Transverse colon (tissue), 4 donors: ENCODE results near the gene ANAPC4. TPM values are rescaled to one million over a fixed set of nuclear protein-coding genes. Genes with fewer than 3 reads are reported as not detected.

Source experiments
- DNase-seq: peaks from one replicate; pipeline ENCODE4 v3.0.0-alpha.2; 2019
- H3K27ac ChIP-seq, 4 donors: fragments of 200-600 bp; sonication (generic); 2 replicates each; pipeline ENCODE4 v1.5.1; 2016 to 2018; ENCODE audit warnings: inconsistent platforms in 4 of 4
- H3K27me3 ChIP-seq: fragments of 200-600 bp; sonication (generic); 2 replicates; pipeline ENCODE4 v1.5.1; 2017; ENCODE audit warnings: inconsistent platforms
- H3K36me3 ChIP-seq, 4 donors: fragments of 200-600 bp; sonication (generic); 2 replicates each; pipeline ENCODE4 v1.5.1; 2017 to 2019; ENCODE audit warnings: inconsistent platforms in 4 of 4
- H3K4me1 ChIP-seq, 4 donors: fragments of 200-600 bp; sonication (generic); 2 replicates each; pipeline ENCODE4 v1.5.1; 2017 to 2020; ENCODE audit warnings: inconsistent platforms in 4 of 4
- H3K4me3 ChIP-seq, 4 donors: fragments of 200-600 bp; sonication (generic); 1 replicate in 1 of 4; 2 replicates in 3 of 4; pipeline versions ENCODE4 v1.5.1 to v1.6.1; 2017 to 2019; ENCODE audit warnings: inconsistent platforms in 4 of 4
- H3K9me3 ChIP-seq, 2 donors: fragments of 200-600 bp; sonication (generic); 2 replicates each; pipeline ENCODE4 v1.5.1; 2017 to 2019; ENCODE audit warnings: inconsistent platforms in 2 of 2
- CTCF ChIP-seq, 5 experiments: fragments of 200-600 bp in 3 of 5; fragments of 450-650 bp in 2 of 5; sonication (generic) in 3 of 5; IDR thresholded peaks; 1 replicate in 2 of 5; 2 replicates in 3 of 5; pipeline ENCODE4 v1.5.1; 2016 to 2017; ENCODE audit warnings: antibody characterized with exemption in 5 of 5, inconsistent platforms in 3 of 5, mild to moderate bottlenecking in 2 of 5, moderate library complexity in 1 of 5
- EP300 ChIP-seq: sonication (generic); formaldehyde crosslinking; IDR thresholded peaks from one replicate; pipeline ENCODE4 v1.6.1; 2017; ENCODE audit warnings: antibody characterized with exemption, low read depth
- POLR2A ChIP-seq: fragments of 450-650 bp; IDR thresholded peaks from one replicate; pipeline ENCODE4 v1.6.1; 2016; ENCODE audit warnings: antibody characterized with exemption, mild to moderate bottlenecking, moderate library complexity
- POLR2AphosphoS5 ChIP-seq, 3 donors: sonication (generic); formaldehyde crosslinking; IDR thresholded peaks; one replicate each; pipeline ENCODE4 v1.6.1; 2016; ENCODE audit warnings: antibody characterized with exemption in 3 of 3
- WGBS, 2 donors: methylation state at CpG; one replicate each; pipeline ENCODE4 v1.1.5; 2018; ENCODE audit warnings: low coverage in 1 of 2; 5-methylcytosine and 5-hydroxymethylcytosine counted together
- in situ Hi-C, 4 donors: fragments of 200-750 bp; cut with MboI; loops; one replicate each; pipeline versions ENCODE4 v1.15.0 to v1.15.1; 2017; ENCODE audit warnings: low sequenced_read_pairs in 3 of 4, low pct_ligation_motif_present in 1 of 4, low pct_unique_long_range_greater_than_20kb in 1 of 4
- intact Hi-C: fragments of 100-400 bp; cut with DNase I; formaldehyde crosslinking; loops from one replicate; pipeline ENCODE4 v1.15.1; 2023; ENCODE audit warnings: low total_unique reads
- total RNA-seq, 4 donors: library from RNA; depleted of rRNA; stranded (reverse); fragments of >200 nt; gene quantifications; one replicate each; pipeline ENCODE4 v1.1.0, GENCODE V29; 2016

The ANAPC4 gene
- total RNA-seq, 4 donors from 2014 or later: 27.7 to 48.0 (median 36.4) TPM

GRCh38 chr4:25358515-25359275 is 18.4 kb upstream of the ANAPC4 start:
- WGBS, 2 donors: 71 to 85% methylated on average over 10 to 14 of the region's 14 CpGs
- in situ Hi-C loops: loop anchor here in 2 of 4 donors (25.0 kb wide), 1 partner anchor 371 kb away; no protein-coding TSS in a partner anchor

GRCh38 chr4:25361253-25361652 is 15.8 kb upstream of the ANAPC4 start:
- in situ Hi-C loops (loop anchor here in 3 of 4 donors (10.0 to 25.0 kb wide), 2 partner anchors 374 to 386 kb away; no protein-coding TSS in a partner anchor), intact Hi-C loops (no loop called here)
- DNase-seq: no peak
- Histone ChIP-seq H3K27me3 (no peaks in the 10 kb centered on the region), H3K27ac (no peak overlapping the region), H3K36me3 (peaks cover 0 to 1% (median 0%) of the 10 kb centered on the region in 4 donors), H3K4me1 (no peaks in the 10 kb centered on the region), H3K4me3 (no peak overlapping the region), H3K9me3 (no peaks in the 10 kb centered on the region)
- TF ChIP-seq CTCF (IDR thresholded peaks at IDR 0.05): no peak
- no peak for TF ChIP-seq POLR2A
- no peak for TF ChIP-seq EP300
- TF ChIP-seq POLR2AphosphoS5 (IDR thresholded peaks at IDR 0.05): no peak
- WGBS, 2 donors: 80 to 95% methylated on average over 1 to 9 of the region's 9 CpGs

More at GRCh38 chr4:25358515-25359275, 18.4 kb upstream of the ANAPC4 start:
- Histone ChIP-seq H3K9me3 (no peaks in the 10 kb centered on the region), H3K4me1 (no peaks in the 10 kb centered on the region), H3K36me3 (no peaks in the 10 kb centered on the region), H3K27me3 (no peaks in the 10 kb centered on the region), H3K27ac (no peak overlapping the region), H3K4me3 (no peak overlapping the region)
- no peak for TF ChIP-seq EP300
- no peak for TF ChIP-seq POLR2A
- TF ChIP-seq CTCF (IDR thresholded peaks at IDR 0.05): no peak
- TF ChIP-seq POLR2AphosphoS5 (IDR thresholded peaks at IDR 0.05): no peak
- peak; percentile 38 for DNase-seq
- intact Hi-C loops: no loop called here

GRCh38 chr4:25367004-25367621 is 9.9 kb upstream of the ANAPC4 start:
- H3K9me3 ChIP-seq: no peaks in the 10 kb centered on the region
- 75 to 95% methylated on average over 2 of the region's 2 CpGs for WGBS, 2 donors
- intact Hi-C loops (no loop called here), in situ Hi-C loops (loop anchor here in 3 of 4 donors (10.0 to 25.0 kb wide), 2 partner anchors 380 to 392 kb away; no protein-coding TSS in a partner anchor)
- H3K4me3 ChIP-seq: no peak overlapping the region
- H3K27me3 ChIP-seq: no peaks in the 10 kb centered on the region
- TF ChIP-seq CTCF (IDR thresholded peaks at IDR 0.05): peak; percentile 48 to 60 (median 57)
- TF ChIP-seq POLR2AphosphoS5 (IDR thresholded peaks at IDR 0.05): no peak
- no peaks in the 10 kb centered on the region for H3K4me1 ChIP-seq
- no peak overlapping the region for H3K27ac ChIP-seq
- no peak for DNase-seq
- peaks cover 0 to 7% (median under 1%) of the 10 kb centered on the region in 4 donors for H3K36me3 ChIP-seq

GRCh38 chr4:25367877-25368276 is 9.2 kb upstream of the ANAPC4 start:
- in situ Hi-C loops (loop anchor here in 3 of 4 donors (10.0 to 25.0 kb wide), 2 partner anchors 381 to 393 kb away; no protein-coding TSS in a partner anchor), intact Hi-C loops (no loop called here)
- Histone ChIP-seq H3K36me3 (peaks cover 0 to 7% (median under 1%) of the 10 kb centered on the region in 4 donors), H3K27ac (no peak overlapping the region), H3K4me3 (no peak overlapping the region), H3K27me3 (no peaks in the 10 kb centered on the region), H3K9me3 (no peaks in the 10 kb centered on the region), H3K4me1 (no peaks in the 10 kb centered on the region)
- no peak for DNase-seq
- TF ChIP-seq CTCF (IDR thresholded peaks at IDR 0.05) (no peak), POLR2AphosphoS5 (IDR thresholded peaks at IDR 0.05) (no peak), POLR2A (no peak), EP300 (no peak)
